Ovary (tissue), 3 donors: ENCODE results near the gene MAVS.
"Not testable (repeated sequence)": the region's sequence is repeated elsewhere in the genome, so short reads cannot be mapped to it uniquely, and the experiment has no call there.

Experiments
- CTCF ChIP-seq, 3 donors: fragments of 450-650 bp in 2 of 3; fragments of 200-600 bp in 1 of 3; IDR thresholded peaks; one replicate each; pipeline versions ENCODE4 v1.5.1 to v1.8.0; 2016 to 2022; ENCODE audit warnings: antibody characterized with exemption in 3 of 3, mild to moderate bottlenecking in 1 of 3
- EP300 ChIP-seq: sonication (generic); formaldehyde crosslinking; IDR thresholded peaks from one replicate; pipeline ENCODE4 v1.6.1; 2017; ENCODE audit warnings: antibody characterized with exemption
- POLR2A ChIP-seq: fragments of 450-650 bp; IDR thresholded peaks from one replicate; pipeline ENCODE4 v1.6.1; 2017; ENCODE audit warnings: antibody characterized with exemption, mild to moderate bottlenecking, moderate library complexity
- donor health status: DM: no; HTN: no; CAD: no.

- TF ChIP-seq CTCF (IDR thresholded peaks at IDR 0.05); POLR2A; EP300: not testable (repeated sequence)
These were observed 16.7 kb upstream of the MAVS start for GRCh38 chr20:3829891-3830290.
